NCI-H2107 (cell line): ENCODE measurements around the gene SLC9A9.

Experiments
- DNase-seq: peaks from one replicate; lab custom pipeline; 2025; lab: John Stamatoyannopoulos, UW

SLC9A9 gene

DNA sequence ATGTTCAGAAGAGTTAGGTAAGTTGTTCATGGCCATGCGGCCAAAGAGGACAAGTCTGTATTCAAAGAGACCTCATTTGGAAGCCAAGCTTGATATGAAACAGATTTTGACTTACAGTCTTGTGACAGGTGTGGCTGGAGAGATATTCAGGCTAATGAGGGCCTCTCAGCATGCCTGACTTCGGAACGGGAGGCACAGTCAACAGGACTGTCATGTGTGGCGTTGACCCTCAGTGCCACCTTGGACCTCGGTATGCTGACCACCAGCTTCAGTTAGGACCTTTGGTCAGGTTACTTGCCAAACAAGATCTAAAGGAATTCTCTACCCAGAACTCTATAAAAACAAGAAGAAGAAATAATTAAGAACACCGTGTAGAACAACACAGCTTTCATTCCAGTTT, 604.6 kb downstream of the SLC9A9 start:
- no peak for DNase-seq

DNA sequence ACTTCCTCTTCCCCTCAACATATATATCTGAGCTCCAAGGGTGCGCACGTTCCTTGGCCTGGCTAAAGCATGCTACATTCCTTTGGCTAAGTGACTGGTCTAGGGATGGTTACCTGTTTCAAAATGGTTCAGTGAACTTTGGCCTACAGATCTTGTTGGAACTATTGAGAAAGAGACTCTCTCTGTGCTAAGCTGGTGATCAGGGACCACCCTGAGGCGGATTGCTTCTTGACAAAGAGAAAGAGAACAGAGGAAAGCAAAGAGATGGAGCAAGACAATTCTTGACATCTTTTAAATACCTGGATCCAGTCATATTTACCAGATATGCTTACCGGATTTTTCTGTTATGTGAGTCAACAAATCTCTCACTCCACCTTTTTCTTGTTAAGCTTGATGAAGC, 605.6 kb downstream of the SLC9A9 start:
- no peak for DNase-seq

DNA sequence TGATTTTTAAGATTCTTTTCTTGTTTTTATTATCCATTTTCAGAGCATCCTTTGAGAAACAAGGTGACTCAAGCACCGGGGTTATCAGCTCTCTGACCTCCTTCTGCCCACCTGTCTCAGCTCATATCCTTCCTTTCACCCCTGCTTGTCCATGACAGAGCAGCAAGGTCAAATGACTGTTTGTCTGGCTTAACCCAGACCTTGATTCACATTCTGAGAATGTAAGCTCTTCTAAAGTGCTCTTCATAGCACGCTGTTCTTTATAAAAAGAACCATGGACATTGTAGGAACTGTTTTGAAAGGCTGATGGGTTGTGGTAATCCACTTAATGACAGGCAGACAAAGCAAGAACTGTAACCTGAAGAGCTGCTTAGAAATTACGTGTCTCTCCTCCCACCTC, 606.2 kb downstream of the SLC9A9 start:
- DNase-seq, result no peak

DNA sequence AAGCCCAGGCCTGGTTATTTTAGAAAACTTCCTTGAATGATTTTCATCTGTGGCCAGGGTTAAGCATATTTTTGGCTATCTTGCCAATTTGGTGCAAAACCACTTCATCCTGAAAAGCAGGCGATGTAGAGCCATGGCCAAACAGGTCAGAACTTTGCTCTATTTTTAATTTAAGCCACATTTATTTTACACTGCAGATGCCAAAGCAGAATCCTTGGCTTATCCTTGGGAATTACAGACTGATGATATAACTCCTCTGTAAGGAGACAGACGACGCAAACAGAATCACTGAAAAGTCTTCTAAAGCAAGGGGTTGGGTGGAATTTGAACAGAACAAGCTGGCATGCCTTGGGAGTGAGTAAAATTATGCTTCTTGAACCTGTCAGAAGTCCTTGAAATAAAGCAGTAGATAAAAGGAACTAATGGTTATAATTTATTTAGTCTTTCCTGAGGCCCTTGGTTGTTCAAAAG, 606.8 kb downstream of the SLC9A9 start:
- DNase-seq, result no peak

DNA sequence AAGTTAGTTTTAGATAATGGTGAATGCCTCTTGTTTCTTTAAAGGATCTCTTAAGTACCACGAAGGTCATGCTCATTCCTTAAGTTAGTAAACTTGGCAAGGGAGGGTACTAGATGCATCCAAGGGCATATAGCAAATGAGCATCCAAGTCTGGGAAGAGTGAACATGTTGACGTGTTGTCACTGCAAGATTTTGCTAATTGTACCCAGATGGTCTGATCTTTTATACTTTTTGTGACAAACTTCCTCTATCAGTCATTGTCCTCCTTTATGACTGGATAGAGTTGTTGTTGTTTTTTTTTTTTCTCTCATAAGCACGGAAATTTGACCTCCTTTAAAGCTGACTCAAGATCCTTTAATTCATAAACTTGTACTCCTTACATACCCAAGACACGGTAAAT, 607.4 kb downstream of the SLC9A9 start:
- DNase-seq, result no peak

DNA sequence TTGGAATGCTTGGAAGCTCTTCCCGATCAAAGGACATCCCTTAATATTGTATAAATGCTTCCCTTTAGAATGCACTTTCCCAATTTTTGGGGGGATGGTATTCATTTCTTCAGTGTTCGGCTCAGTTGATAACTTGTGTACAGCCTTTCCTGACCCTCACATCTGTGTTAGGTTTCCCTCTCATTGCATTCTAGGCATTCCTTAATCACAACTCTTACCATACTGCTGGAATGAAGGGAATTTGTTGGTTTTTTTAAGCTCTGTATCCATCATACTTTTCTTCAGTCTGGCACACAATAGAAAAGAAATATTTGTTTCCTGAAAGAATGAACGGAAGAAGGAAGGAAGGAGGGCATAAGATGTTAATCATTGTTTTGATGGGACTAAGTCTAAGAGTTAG, 609.2 kb downstream of the SLC9A9 start:
- DNase-seq, result no peak

DNA sequence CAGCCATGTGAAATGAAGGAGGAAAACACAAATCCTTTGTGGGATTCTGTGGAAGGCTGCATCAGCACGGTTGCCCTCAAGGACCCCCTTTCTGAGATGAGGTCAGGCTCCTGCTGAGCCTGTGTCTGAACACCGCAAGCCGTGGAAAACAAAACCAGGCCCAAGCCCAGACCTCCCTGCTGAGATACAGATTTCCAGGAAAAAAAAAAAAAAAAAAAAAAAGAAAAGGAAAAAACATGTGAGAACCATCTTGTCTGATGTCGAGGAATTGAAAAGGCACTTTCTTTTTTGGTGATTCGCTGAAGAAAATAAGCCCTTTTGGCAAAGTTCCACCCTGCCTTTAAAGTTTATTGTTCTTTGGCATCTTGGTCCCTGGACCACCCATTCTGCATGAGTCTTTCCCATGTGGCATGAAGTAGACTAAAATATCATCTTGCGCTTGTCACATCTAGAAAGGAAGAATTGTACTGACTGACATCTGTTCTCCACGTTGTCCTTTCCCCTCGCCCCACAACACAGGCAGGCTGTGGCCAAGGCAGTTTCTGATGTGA, 611.1 kb downstream of the SLC9A9 start:
- DNase-seq, result no peak

DNA sequence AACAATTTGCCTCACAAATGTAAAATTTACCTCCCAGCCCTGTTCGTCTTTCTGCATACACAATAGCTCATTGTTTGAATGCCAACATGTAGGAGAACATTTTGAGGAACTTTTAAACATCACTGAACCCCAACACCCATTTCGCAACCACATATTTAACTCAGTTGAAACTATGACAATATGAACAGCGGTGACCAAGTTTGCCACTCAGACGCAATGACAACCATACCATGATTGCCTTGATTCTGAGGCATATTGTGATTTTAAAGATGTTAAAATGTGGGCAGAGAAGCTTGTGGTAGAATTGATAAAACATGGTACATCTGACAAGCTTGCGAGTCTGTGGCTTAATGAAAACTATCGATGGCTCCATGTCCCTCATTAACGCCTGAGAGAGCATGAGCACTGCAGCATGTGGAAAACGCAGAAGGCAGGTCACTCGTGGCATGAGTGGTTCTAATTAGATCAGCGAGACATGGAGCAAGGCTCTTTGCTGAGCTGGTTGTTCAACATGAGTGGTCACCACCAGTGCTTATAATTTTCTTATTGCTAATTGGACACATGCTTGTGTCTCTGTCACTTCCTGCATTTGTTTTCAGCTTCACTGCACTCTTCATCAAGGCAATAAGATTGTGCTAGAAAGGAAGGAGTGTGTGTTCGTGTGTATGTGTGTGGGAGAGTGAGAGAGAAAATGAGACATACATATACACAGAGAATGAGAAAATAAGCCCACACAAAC, 611.9 kb downstream of the SLC9A9 start:
- no peak for DNase-seq

GRCh38 chr3:143235614-143236204, 612.6 kb downstream of the SLC9A9 start:
- no peak for DNase-seq

GRCh38 chr3:143234526-143234925, 613.7 kb downstream of the SLC9A9 start:
- no peak for DNase-seq

GRCh38 chr3:143232981-143233380, 615.3 kb downstream of the SLC9A9 start:
- no peak for DNase-seq

DNA sequence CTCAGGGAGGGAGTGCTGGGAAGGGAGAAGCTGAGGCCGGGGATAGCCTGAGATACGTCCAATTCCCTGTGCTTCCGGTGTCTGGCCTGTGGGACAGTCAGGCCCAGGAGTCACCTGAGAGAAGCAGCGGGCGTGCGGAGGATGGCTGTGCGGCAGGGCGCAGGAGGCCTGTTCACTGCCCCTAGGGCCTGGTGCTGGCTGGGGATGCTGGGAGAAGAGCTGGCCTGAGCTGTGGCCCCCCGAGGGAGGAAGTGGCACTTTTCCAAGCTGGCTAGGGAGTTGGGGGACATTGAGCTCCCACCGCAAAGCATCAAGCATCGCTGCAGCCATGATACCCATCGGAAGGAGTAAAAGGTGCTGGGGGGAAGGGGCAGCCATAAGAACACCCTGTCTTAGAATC, 619.9 kb downstream of the SLC9A9 start:
- no peak for DNase-seq

GRCh38 chr3:143226678-143227291, 621.5 kb downstream of the SLC9A9 start:
- no peak for DNase-seq

DNA sequence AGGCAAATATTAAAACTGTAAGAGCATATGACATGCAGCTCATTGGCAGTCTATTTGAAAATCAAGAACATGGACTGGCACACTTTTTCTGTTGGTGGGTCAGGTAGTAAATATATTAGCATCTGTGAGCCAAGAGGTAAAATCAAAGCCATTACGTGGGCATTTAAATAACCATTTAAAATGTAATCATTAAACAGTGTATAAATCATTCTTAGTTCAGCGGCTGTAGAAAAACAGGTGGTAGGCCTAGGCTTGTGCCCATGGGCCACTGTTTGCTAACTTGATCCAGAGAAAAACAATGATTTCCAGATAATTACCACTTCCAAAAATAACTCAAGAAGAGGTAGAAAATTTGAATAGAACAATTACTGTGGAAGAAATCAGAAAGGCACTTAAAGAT, 623.6 kb downstream of the SLC9A9 start:
- no peak for DNase-seq

GRCh38 chr3:143222981-143223380, 625.3 kb downstream of the SLC9A9 start:
- no peak for DNase-seq

DNA sequence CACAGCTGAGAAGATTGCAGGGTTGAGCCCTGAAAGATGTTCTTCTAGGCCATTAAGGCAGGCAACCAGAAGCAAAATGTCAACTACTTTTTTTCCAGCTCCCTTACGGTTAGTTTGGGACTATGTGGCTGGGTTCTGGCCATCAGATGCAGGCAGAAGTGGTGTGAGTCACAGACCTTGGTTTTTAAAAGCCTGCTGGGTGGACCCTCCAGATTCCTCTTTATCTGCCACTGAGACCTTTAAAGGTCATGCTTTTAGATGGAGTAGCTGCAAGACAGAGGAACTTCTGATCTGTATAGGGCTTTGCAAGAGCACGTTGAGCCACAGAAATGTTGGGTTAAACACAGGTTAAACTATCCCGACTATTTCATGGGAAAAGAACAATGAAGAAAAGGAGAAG, 625.8 kb downstream of the SLC9A9 start:
- DNase-seq, result no peak

- DNase-seq, result no peak
Observed at GRCh38 chr3:143221446-143221845, 626.8 kb downstream of the SLC9A9 start.

DNA sequence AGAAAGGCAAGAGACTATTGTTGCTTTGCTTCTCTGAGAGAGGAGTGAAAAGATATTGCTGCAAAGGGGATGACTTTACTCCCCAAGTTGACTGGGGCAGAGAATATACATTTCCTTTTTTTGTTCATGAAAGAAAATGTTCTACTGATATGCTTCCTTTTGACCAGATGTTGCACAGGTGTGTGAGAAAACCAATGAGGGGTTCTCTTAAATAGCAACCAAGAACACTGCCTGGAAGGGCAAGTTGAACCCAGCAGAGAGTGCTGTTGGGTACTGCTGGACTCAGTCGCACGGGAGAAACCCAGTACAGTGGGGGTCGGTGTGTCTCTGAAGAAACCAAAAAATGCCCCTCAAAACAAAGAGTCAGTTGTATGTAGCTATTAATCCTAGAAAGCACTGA, 627.5 kb downstream of the SLC9A9 start:
- DNase-seq, result no peak

GRCh38 chr3:143218166-143218835, 630.0 kb downstream of the SLC9A9 start:
- DNase-seq, result no peak

DNA sequence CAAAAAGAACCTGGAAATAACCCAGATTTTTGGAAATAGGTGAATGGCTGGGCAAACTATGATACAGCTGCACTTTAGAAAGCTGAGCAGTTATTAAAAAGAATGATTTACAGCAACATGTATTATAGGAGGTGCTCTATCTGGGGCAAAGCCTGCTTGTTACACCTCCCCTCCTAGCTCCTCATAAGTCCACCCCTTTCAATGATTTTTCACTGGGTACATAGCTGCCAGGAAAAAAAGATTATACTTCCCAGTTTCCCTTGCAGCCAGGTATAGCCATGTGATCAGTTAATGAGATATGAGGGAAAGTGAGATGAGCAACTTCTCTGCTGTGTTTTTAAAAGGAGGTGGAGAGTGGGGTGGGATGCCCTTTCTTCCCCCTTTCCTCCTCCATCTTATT, 631.0 kb downstream of the SLC9A9 start:
- no peak for DNase-seq

- DNase-seq, result no peak
Observed at GRCh38 chr3:143216709-143217182, 631.5 kb downstream of the SLC9A9 start.
